ENCODE data around the gene BRIP1.

Gene BRIP1

GRCh38 chr17:61734012-61734411 is 129.3 kb downstream of the BRIP1 start:
- H3K4me3 ChIP-seq (ENCODE audit: low read depth, low read length), result no peak overlapping the region
- TF ChIP-seq POLR2A (IDR thresholded peaks at IDR 0.05; ENCODE audit: extremely low read depth, insufficient read length) (no peak), MYC (IDR thresholded peaks at IDR 0.05; ENCODE audit: low read depth, low read length) (no peak), CTCF (IDR thresholded peaks at IDR 0.05; ENCODE audit: low read depth, low read length) (no peak), MAX (IDR thresholded peaks at IDR 0.05; ENCODE audit: low read depth, low read length) (no peak)
- no peak for DNase-seq (ENCODE audit: low read depth)

GRCh38 chr17:61733021-61733420 is 130.3 kb downstream of the BRIP1 start:
- no peak overlapping the region for H3K4me3 ChIP-seq (ENCODE audit: low read depth, low read length)
- no peak for TF ChIP-seq CTCF (IDR thresholded peaks at IDR 0.05; ENCODE audit: low read depth, low read length)
- TF ChIP-seq POLR2A (IDR thresholded peaks at IDR 0.05; ENCODE audit: extremely low read depth, insufficient read length), result no peak
- TF ChIP-seq MYC (IDR thresholded peaks at IDR 0.05; ENCODE audit: low read depth, low read length), result no peak
- TF ChIP-seq MAX (IDR thresholded peaks at IDR 0.05; ENCODE audit: low read depth, low read length), result no peak
- no peak for DNase-seq (ENCODE audit: low read depth)

- no peak overlapping the region for H3K4me3 ChIP-seq (ENCODE audit: low read depth, low read length)
- no peak for TF ChIP-seq MAX (IDR thresholded peaks at IDR 0.05; ENCODE audit: low read depth, low read length)
- no peak for TF ChIP-seq MYC (IDR thresholded peaks at IDR 0.05; ENCODE audit: low read depth, low read length)
- no peak for TF ChIP-seq CTCF (IDR thresholded peaks at IDR 0.05; ENCODE audit: low read depth, low read length)
- no peak for TF ChIP-seq POLR2A (IDR thresholded peaks at IDR 0.05; ENCODE audit: extremely low read depth, insufficient read length)
- no peak for DNase-seq (ENCODE audit: low read depth)
These were observed 131.2 kb downstream of the BRIP1 start for GRCh38 chr17:61732169-61732568.

GRCh38 chr17:61731330-61731729 is 132.0 kb downstream of the BRIP1 start:
- no peak for DNase-seq (ENCODE audit: low read depth)

GRCh38 chr17:61729690-61730268 is 133.5 kb downstream of the BRIP1 start:
- TF ChIP-seq MAX (IDR thresholded peaks at IDR 0.05; ENCODE audit: low read depth, low read length) (no peak), MYC (IDR thresholded peaks at IDR 0.05; ENCODE audit: low read depth, low read length) (no peak), POLR2A (IDR thresholded peaks at IDR 0.05; ENCODE audit: extremely low read depth, insufficient read length) (no peak), CTCF (IDR thresholded peaks at IDR 0.05; ENCODE audit: low read depth, low read length) (no peak)
- H3K4me3 ChIP-seq (ENCODE audit: low read depth, low read length), result no peak overlapping the region
- DNase-seq (ENCODE audit: low read depth), result no peak

More at GRCh38 chr17:61731330-61731729, 132.0 kb downstream of the BRIP1 start:
- TF ChIP-seq MAX (IDR thresholded peaks at IDR 0.05; ENCODE audit: low read depth, low read length) (no peak), POLR2A (IDR thresholded peaks at IDR 0.05; ENCODE audit: extremely low read depth, insufficient read length) (no peak), CTCF (IDR thresholded peaks at IDR 0.05; ENCODE audit: low read depth, low read length) (no peak), MYC (IDR thresholded peaks at IDR 0.05; ENCODE audit: low read depth, low read length) (no peak)
- H3K4me3 ChIP-seq (ENCODE audit: low read depth, low read length), result no peak overlapping the region

Measured in NB4 (cell line).